Endothelial cell of umbilical vein (primary cell): ENCODE data around the gene BEND3. TPM values are rescaled to one million over a fixed set of nuclear protein-coding genes. Genes with fewer than 3 reads are reported as not detected.

Experiments
- BruUV-seq: library from RNA; stranded (reverse); fragments of 400-500 nt; replicated peaks from 2 replicates; lab custom pipeline; 2021; lab: Mats Ljungman, UMichigan
- CTCF ChIA-PET: fragments of 300-600, 350-600 bp; sonication (Branson Sonifier 250); formaldehyde crosslinking; loops from one replicate; lab custom pipeline; 2021; ENCODE audit warnings: antibody characterized with exemption, inconsistent platforms; lab: Charles Lee
- POLR2A ChIA-PET: fragments of 300-600, 350-600 bp; sonication (Branson Sonifier 250); formaldehyde crosslinking; loops from one replicate; lab custom pipeline; 2021; ENCODE audit warnings: antibody characterized with exemption, inconsistent platforms; lab: Charles Lee
- DNase-seq: peaks from one replicate; pipeline ENCODE4 v3.0.0-alpha.2; 2011; ENCODE audit warnings: low read depth, low spot score
- FAIRE-seq: peaks from 2 replicates; lab custom pipeline; 2011; peaks lifted over from hg19 to GRCh38; lab: Jason Lieb, UNC
- H2AFZ ChIP-seq: 2 replicates; pipeline ENCODE4 v1.6.0; 2012; ENCODE audit warnings: low read depth, low read length, control low read depth, inconsistent platforms
- H3K27ac ChIP-seq: 2 replicates; pipeline ENCODE4 v1.5.1; 2011; ENCODE audit warnings: low read depth, mild to moderate bottlenecking, control low read depth, low read length, moderate library complexity; ENCODE audit not compliant: insufficient read depth
- H3K27me3 ChIP-seq, 2 experiments: 2 replicates each; pipeline versions ENCODE4 v1.6.0 to v1.6.1; 2011; ENCODE audit warnings: low read length in 2 of 2, mixed read lengths in 1 of 2; ENCODE audit not compliant: control insufficient read depth in 2 of 2, insufficient read depth in 2 of 2
- H3K36me3 ChIP-seq, 2 experiments: 2 replicates in 1 of 2; 3 replicates in 1 of 2; pipeline ENCODE4 v1.5.1; 2011; ENCODE audit warnings: low read length in 2 of 2, mild to moderate bottlenecking in 1 of 2, moderate library complexity in 1 of 2; ENCODE audit not compliant: control insufficient read depth in 2 of 2, insufficient read depth in 2 of 2; ENCODE audit errors: extremely low read depth in 1 of 2
- H3K4me1 ChIP-seq: 3 replicates; pipeline ENCODE4 v1.5.1; 2011; ENCODE audit warnings: mild to moderate bottlenecking, low read length; ENCODE audit not compliant: control insufficient read depth, insufficient read depth; ENCODE audit errors: extremely low read depth
- H3K4me2 ChIP-seq: 2 replicates; pipeline ENCODE4 v1.6.1; 2011; ENCODE audit warnings: low read length, control low read depth, mixed read lengths; ENCODE audit not compliant: insufficient read depth
- H3K4me3 ChIP-seq, 3 experiments: fragments of 200-600 bp in 1 of 3; sonication (generic), shearing (Covaris generic) in 1 of 3; replicated peaks in 1 of 3; 2 replicates each; pipeline ENCODE4 v1.5.1; 2011 to 2016; ENCODE audit warnings: control low read depth in 3 of 3, low read length in 3 of 3, mild to moderate bottlenecking in 2 of 3, inconsistent platforms in 1 of 3, low read depth in 1 of 3, moderate library complexity in 1 of 3; ENCODE audit not compliant: insufficient read depth in 1 of 3
- H3K79me2 ChIP-seq: 2 replicates; pipeline ENCODE4 v1.6.0; 2012; ENCODE audit warnings: low read length, inconsistent platforms; ENCODE audit not compliant: control insufficient read depth, insufficient read depth
- H3K9ac ChIP-seq: replicated peaks from 2 replicates; pipeline ENCODE3; 2011; ENCODE audit warnings: low read length, control low read depth; ENCODE audit not compliant: insufficient read depth; ENCODE audit errors: extremely low read depth
- H3K9me1 ChIP-seq: replicated peaks from 3 replicates; pipeline ENCODE4 v1.6.0; 2011; ENCODE audit warnings: mild to moderate bottlenecking, low read length; ENCODE audit not compliant: control insufficient read depth, insufficient read depth; ENCODE audit errors: extremely low read depth
- H3K9me3 ChIP-seq: replicated peaks from 2 replicates; pipeline ENCODE4 v1.5.1; 2012; ENCODE audit warnings: low read length, inconsistent platforms; ENCODE audit not compliant: control insufficient read depth, insufficient read depth
- H4K20me1 ChIP-seq: replicated peaks from 2 replicates; pipeline ENCODE3; 2011; ENCODE audit warnings: mild to moderate bottlenecking, low read length; ENCODE audit not compliant: control insufficient read depth, insufficient read depth; ENCODE audit errors: extremely low read depth
- EZH2 ChIP-seq: IDR thresholded peaks from 2 replicates; pipeline ENCODE4 v1.6.1; 2012; ENCODE audit warnings: borderline replicate concordance, low read depth, mild to moderate bottlenecking, moderate library complexity, low read length, inconsistent platforms; ENCODE audit not compliant: severe bottlenecking
- GATA2 ChIP-seq: IDR thresholded peaks from 2 replicates; pipeline ENCODE4 v1.7.0; 2011; ENCODE audit warnings: low read depth, mild to moderate bottlenecking, moderate library complexity, mixed read lengths, low read length; ENCODE audit not compliant: insufficient read length, insufficient read depth
- POLR2A ChIP-seq: IDR thresholded peaks from 2 replicates; pipeline ENCODE4 v1.6.1; 2012; ENCODE audit warnings: low read depth, mild to moderate bottlenecking, control low read depth, low read length
- POLR2AphosphoS5 ChIP-seq: IDR thresholded peaks from 2 replicates; pipeline ENCODE4 v1.6.1; 2012; ENCODE audit warnings: low read depth, mild to moderate bottlenecking, control low read depth, low read length, moderate library complexity; ENCODE audit not compliant: insufficient read depth
- dilution Hi-C: fragments of 300-500 bp; cut with MboI; formaldehyde crosslinking; loops from one replicate; pipeline ENCODE4 v1.15.0; 2019; ENCODE audit warnings: low sequenced_read_pairs; ENCODE audit not compliant: extremely low pct_ligation_motif_present
- intact Hi-C: fragments of 100-400 bp; cut with micrococcal nuclease; formaldehyde crosslinking; loops from one replicate; pipeline ENCODE4 v1.10.0; 2022
- polyA plus RNA-seq, 4 experiments: library from polyadenylated mRNA; depleted of rRNA in 3 of 4; stranded (reverse) in 3 of 4; unstranded in 1 of 4; fragments of >200 nt; gene quantifications; 2 replicates each; pipeline versions ENCODE4 v1.2.1 to v1.2.3, GENCODE V29; 2011 to 2012; ENCODE audit warnings: missing spikeins in 1 of 4
- total RNA-seq: library from RNA; stranded (reverse); gene quantifications from 2 replicates; pipeline ENCODE4 v1.2.3, GENCODE V29; 2021
- TF ChIP-seq, protein P1 (sequence below): IDR thresholded peaks from 2 replicates; pipeline ENCODE4 v1.6.1; 2011; ENCODE audit not compliant: insufficient read depth, insufficient read length
- TF ChIP-seq, protein P2 (sequence below), 2 donors: IDR thresholded peaks; 1 replicate in 1 of 2; 2 replicates in 1 of 2; pipeline ENCODE4 v1.5.1; 2011; ENCODE audit warnings: low read length in 2 of 2, mild to moderate bottlenecking in 2 of 2, moderate library complexity in 2 of 2, control low read depth in 1 of 2, inconsistent platforms in 1 of 2, low read depth in 1 of 2; ENCODE audit not compliant: insufficient read depth in 1 of 2; ENCODE audit errors: extremely low read depth in 1 of 2

Gene BEND3
- total and polyA plus RNA-seq, 2 donors (not counting 3 experiments of a cell fraction or from before 2014, with no cell fraction given), result 1.6 to 4.8 TPM

DNA sequence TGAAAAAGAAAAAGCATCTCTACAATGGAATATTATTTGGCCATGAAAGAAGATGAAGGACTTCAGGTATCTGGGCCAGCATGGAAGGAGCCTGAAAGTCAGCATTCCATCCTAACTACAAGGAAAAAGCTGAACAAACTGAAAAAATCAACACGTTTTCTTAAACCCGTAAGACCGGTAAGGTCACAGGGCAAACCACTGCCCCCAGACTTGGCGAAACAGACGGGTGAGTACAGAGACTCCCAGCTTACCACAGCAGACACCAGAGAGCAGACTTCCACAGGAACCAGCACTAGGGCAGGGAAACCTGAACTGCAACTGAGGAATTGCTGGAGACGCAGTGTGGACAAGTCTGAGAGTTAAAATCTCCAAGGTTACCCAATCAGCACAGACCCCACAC lies 31.4 kb downstream of the BEND3 start:
- CTCF ChIA-PET, result interaction anchor here (1.5 kb wide), 1 partner anchor 30 kb away, joined by 5 read pairs; no protein-coding TSS in a partner anchor
- H3K4me2 ChIP-seq, result no peak overlapping the region
- H3K36me3 ChIP-seq, result no peaks in the 10 kb centered on the region
- no peaks in the 10 kb centered on the region for H3K27me3 ChIP-seq
- intact Hi-C loops, result no loop called here
- no TSS peak for BruUV-seq
- H4K20me1 ChIP-seq, result no peaks in the 10 kb centered on the region
- no peaks in the 10 kb centered on the region for H3K9me1 ChIP-seq
- no peak overlapping the region for H3K4me3 ChIP-seq
- POLR2A ChIA-PET, result no interaction called here
- FAIRE-seq (no peak), DNase-seq (no peak)
- H3K9ac ChIP-seq, result no peak overlapping the region
- no peaks in the 10 kb centered on the region for H3K4me1 ChIP-seq
- dilution Hi-C loops, result no loop called here
- H3K9me3 ChIP-seq, result no peaks in the 10 kb centered on the region
- H3K27ac ChIP-seq, result no peak overlapping the region
- no peaks in the 10 kb centered on the region for H3K79me2 ChIP-seq
- no peak overlapping the region for H2AFZ ChIP-seq
- TF ChIP-seq, protein P1, sequence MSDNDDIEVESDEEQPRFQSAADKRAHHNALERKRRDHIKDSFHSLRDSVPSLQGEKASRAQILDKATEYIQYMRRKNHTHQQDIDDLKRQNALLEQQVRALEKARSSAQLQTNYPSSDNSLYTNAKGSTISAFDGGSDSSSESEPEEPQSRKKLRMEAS, result no peak
- no peak for TF ChIP-seq POLR2AphosphoS5
- TF ChIP-seq POLR2A, result no peak
- no peak for TF ChIP-seq GATA2
- TF ChIP-seq EZH2, result no peak
- TF ChIP-seq, protein P2, sequence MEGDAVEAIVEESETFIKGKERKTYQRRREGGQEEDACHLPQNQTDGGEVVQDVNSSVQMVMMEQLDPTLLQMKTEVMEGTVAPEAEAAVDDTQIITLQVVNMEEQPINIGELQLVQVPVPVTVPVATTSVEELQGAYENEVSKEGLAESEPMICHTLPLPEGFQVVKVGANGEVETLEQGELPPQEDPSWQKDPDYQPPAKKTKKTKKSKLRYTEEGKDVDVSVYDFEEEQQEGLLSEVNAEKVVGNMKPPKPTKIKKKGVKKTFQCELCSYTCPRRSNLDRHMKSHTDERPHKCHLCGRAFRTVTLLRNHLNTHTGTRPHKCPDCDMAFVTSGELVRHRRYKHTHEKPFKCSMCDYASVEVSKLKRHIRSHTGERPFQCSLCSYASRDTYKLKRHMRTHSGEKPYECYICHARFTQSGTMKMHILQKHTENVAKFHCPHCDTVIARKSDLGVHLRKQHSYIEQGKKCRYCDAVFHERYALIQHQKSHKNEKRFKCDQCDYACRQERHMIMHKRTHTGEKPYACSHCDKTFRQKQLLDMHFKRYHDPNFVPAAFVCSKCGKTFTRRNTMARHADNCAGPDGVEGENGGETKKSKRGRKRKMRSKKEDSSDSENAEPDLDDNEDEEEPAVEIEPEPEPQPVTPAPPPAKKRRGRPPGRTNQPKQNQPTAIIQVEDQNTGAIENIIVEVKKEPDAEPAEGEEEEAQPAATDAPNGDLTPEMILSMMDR (IDR thresholded peaks at IDR 0.05; ENCODE audit: extremely low read depth in 1 of 2, insufficient read depth in 1 of 2, low read depth in 1 of 2, low read length in 2 of 2), result no peak
